Activated naive CD4-positive, alpha-beta T cell (primary cell): Measurements from ENCODE around the gene COPE.
"Not testable (repeated sequence)": the region's sequence is repeated elsewhere in the genome, so short reads cannot be mapped to it uniquely, and the experiment has no call there.

Experiments used
- DNase-seq, 4 experiments: peaks; one replicate each; lab custom pipeline; 2025; lab: John Stamatoyannopoulos, UW

COPE gene

GRCh38 chr19:18940769-18941627 lies 21.8 kb upstream of the COPE start, which contains the start of gene HOMER3:
Gene HOMER3 (minus strand): TSS chr19:18941217. CDS start chr19:18938982, 2,235 bp downstream.
- peak; percentile 35 to 77 (median 65) for DNase-seq

GRCh38 chr19:18939922-18940768 lies 21.0 kb upstream of the COPE start:
- DNase-seq = no peak

DNA sequence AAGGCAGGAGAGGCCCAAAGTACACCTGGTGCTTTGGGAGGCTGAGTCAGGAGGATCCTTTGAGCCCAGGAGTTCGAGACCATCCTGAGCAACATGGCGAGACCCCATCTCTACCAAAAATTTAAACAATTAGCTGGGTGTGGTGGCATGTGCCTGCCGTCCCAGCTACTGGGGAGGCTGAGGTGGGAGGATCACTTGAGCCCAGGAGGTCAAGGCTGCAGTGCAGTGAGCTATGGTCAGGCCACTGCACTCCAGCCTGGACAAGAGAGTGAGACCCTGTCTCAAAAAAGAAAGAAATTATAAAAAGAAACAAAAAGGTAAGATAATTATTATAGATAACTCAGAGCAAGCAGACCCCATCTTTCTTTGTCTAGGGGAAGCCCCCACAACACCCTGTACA lies 20.0 kb upstream of the COPE start:
- no peak for DNase-seq

DNA sequence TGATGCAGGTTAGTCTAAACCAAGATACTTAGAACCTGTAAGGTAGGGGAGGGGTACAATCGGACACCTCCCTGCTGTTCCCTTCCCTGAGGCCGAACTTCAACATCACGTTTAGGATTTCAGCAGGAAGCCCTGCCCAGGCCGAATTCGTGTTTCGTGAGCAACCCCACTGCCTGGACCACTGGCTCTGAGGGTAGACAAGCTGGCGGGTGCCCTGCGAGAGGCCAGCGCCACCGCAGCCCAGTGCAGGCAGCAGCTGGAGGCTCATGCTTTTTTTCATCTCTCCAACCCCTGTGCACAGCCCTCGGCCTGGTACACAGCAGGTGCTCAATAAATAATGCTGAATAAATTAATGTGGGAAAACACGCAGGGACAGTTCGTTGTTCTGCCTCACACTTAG lies 14.1 kb upstream of the COPE start:
- no peak for DNase-seq

GRCh38 chr19:18932216-18932841 lies 13.1 kb upstream of the COPE start:
- DNase-seq = peak; percentile 52 to 84 (median 75)

DNA sequence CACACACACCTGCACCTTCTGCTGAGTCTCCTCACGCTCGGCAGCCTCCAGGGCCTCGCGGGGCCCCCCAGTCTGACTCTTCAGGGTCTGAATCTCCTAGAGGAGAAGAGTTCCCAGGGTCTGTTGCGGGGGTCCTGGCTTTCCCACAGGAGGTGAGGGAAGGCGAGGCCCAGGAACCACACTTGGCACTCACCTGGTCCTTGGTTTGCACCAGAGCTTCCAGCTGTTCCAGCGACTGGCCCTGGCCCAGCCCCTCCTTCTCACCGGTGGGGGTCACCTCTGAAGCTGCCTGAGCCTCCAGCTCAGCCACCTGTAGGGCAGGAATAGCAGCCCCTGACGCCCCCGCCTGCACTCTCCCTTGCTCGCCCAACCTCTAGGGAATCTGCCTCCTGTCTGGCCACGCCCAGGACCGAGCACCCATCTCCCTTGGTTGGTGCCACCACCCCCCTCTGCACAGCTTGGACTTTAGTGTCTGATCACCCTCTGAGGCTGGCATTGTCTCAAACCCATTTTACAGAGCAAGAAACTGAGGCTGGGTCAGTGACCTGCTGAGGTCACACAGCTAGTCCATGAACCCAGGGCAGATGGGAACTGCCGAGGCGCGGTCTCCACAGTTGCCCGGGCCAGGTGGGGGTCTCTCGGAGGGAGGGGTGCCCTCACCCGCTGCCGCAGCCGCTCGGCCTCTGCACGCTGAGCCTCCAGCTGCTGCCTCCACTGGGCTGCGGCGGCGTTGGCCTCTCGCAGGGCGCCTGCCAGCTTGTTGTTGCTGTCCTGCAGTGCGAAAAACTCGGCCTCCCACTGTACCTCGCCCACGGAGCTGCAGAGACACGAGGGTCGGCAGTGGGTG lies 12.4 kb upstream of the COPE start:
- no peak for DNase-seq

- DNase-seq = no peak
Observed at GRCh38 chr19:18929311-18929710, 10.1 kb upstream of the COPE start.

- DNase-seq = no peak
Observed at GRCh38 chr19:18928018-18928805, 9.0 kb upstream of the COPE start.

GRCh38 chr19:18924684-18925213 lies 5.6 kb upstream of the COPE start:
- no peak for DNase-seq

DNA sequence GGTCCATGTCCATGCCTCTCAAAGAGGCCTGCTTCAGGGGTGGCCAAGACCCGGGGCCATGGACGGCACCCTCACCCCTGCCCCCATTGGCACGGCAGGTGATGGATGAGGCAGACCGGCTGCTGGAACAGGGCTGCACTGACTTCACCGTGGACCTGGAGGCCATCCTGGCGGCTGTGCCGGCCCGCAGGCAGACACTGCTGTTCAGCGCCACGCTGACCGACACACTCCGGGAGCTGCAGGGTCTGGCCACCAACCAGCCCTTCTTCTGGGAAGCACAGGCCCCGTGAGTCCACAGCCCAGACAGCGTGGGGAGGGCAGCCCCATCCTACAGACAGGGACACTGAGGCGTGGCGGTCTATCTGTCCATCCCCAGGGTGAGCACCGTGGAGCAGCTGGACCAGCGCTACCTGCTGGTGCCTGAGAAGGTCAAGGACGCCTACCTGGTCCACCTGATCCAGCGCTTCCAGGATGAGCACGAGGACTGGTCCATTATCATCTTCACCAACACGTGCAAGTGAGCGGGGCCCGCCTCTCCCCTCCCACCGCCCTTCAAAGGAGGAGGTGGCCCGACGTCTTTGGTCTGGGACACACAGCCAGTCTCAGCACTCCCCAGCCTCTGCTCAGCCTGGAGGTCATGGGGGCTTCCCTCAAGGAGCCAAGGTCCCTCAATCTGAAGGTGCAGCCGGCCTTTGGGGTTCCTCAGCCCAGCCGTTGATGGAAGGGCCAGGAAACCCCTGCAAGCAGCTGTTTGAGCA lies 3.2 kb upstream of the COPE start:
- no peak for DNase-seq

GRCh38 chr19:18921593-18921992 lies 2.4 kb upstream of the COPE start:
- no peak for DNase-seq

- DNase-seq = no peak
Observed at GRCh38 chr19:18920400-18920799, 1.2 kb upstream of the COPE start.

GRCh38 chr19:18919900-18920214 lies 670 bp upstream of the COPE start:
- no peak for DNase-seq

GRCh38 chr19:18917593-18917992 lies 1.6 kb downstream of the COPE start:
- DNase-seq = not testable (repeated sequence)

DNA sequence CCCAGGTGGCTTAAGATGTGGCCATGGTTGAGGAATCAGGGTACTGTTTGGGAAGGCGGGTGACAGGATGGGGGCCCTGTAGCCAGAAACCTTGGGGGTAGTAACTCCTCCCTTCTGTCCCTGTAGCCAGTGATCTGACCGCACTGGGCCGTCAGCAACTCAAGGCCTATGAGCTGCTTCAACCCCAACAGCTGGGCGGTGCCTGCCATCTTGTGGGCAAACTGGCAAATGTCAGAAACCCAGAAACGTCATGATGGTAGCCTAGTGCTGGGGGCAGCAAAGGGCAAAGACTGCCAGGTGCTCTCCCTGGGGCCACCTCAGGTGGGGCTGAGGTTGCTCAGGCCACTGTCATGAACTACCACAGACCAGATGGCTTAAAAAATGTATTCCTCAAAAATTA lies 3.5 kb downstream of the COPE start:
- DNase-seq = no peak

GRCh38 chr19:18913466-18913865 lies 5.7 kb downstream of the COPE start:
- no peak for DNase-seq

DNA sequence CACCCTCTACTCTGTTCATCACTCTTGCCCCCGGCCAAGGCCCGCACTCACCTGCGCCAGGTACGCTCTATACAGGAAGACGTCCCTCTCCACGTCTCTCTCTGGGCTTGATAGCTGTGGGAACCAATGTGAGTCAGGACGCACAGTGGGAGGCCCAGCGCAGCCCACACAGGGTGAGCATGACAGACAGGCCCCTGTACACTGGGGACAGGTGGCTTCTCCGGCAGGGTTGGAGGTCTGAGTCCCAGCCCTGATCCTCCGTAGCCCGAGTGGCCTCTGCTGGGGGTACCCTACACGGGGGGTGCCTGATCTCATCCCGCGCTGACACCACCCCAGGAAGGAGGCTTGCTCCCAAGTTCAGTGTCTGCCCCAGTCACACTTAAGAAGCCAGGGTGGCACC lies 6.3 kb downstream of the COPE start:
- DNase-seq = no peak

DNA sequence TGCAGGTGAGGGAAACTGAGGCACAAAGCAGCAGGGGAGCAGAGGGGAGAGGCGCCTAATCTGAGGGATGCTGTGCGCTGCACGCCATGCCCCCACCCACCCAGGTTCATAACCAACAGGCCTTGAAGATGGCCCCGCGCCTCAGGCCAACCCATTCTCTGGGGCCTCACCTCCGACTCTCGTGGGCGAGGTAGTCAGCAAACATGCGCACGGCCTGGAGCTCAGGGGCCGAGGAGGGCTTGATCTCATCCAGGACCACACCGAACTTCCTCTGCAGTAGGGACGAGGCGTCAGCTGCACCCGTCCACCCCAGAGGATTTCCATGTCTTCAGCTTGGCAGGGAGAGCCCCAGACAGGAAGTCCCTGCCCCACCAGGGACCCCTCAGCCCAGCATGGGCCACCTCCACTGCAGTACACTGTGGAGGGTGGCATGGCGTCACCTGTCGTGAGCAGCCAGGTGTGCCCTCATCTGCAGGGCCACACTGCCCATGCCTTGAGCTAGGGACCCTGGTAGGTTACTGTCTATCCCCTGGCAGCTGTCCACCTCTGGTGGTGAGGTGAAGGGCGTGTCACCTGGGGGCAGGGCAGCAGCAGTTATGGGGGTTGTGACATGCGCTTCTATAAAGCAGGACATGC lies 8.3 kb downstream of the COPE start:
- no peak for DNase-seq

DNA sequence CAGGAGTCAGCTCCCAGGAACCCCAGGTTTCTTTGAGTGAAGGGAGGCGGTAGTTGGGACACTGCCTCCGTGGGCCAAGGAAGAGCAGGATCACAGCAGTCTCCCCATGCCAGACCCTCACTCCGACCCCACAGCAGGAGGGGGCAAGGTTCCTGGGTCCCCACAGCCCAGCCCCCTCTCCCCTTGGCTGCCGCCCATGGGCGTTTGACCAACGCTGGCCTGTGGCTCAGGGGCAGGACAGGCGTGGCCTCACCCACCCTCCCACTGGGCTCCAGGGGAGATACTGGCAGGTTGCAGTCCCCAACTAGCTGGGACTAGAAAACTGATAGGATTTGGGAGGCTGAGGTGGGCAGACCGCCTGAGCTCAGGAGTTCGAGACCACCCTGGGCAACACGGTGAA lies 9.2 kb downstream of the COPE start:
- DNase-seq = no peak
